Fibroblast of lung (primary cell): ENCODE measurements around the gene MTG2. TPM values are rescaled to one million over a fixed set of nuclear protein-coding genes. Genes with fewer than 3 reads are reported as not detected.

Experiments used
- DNase-seq, 2 donors: peaks; one replicate each; pipeline versions ENCODE4 v3.0.0 to v3.0.0-alpha.2; 2010; ENCODE audit warnings: low read depth in 2 of 2
- H2AFZ ChIP-seq: 2 replicates; pipeline ENCODE4 v1.5.1; 2012; ENCODE audit warnings: low read length, control low read depth, inconsistent platforms
- H3K27ac ChIP-seq: 2 replicates; pipeline ENCODE4 v1.5.1; 2011; ENCODE audit warnings: low read length, control low read depth; ENCODE audit not compliant: insufficient read depth
- H3K27me3 ChIP-seq: 2 replicates; pipeline ENCODE4 v1.5.1; 2011; ENCODE audit warnings: mild to moderate bottlenecking, low read length; ENCODE audit not compliant: control insufficient read depth, insufficient read depth
- H3K36me3 ChIP-seq: 2 replicates; pipeline ENCODE4 v1.5.1; 2011; ENCODE audit warnings: low read length; ENCODE audit not compliant: control insufficient read depth, insufficient read depth
- H3K4me1 ChIP-seq: 2 replicates; pipeline ENCODE4 v1.5.1; 2011; ENCODE audit warnings: low read length; ENCODE audit not compliant: control insufficient read depth, insufficient read depth; ENCODE audit errors: extremely low read depth
- H3K4me2 ChIP-seq: 2 replicates; pipeline ENCODE4 v1.5.1; 2011; ENCODE audit warnings: low read length, control low read depth; ENCODE audit not compliant: insufficient read depth; ENCODE audit errors: extremely low read depth
- H3K4me3 ChIP-seq, 4 experiments: fragments of 200-600 bp in 1 of 4; sonication (generic) in 1 of 4; replicated peaks in 1 of 4; 2 replicates each; pipeline ENCODE4 v1.5.1; 2011 to 2016; ENCODE audit warnings: low read length in 4 of 4, low read depth in 3 of 4, mild to moderate bottlenecking in 3 of 4, control low read depth in 2 of 4, inconsistent platforms in 1 of 4, mixed read lengths in 1 of 4; ENCODE audit not compliant: insufficient read depth in 1 of 4; ENCODE audit errors: control extremely low read depth in 1 of 4
- H3K79me2 ChIP-seq: 2 replicates; pipeline ENCODE4 v1.5.1; 2012; ENCODE audit warnings: mild to moderate bottlenecking, low read length, inconsistent platforms; ENCODE audit not compliant: control insufficient read depth, insufficient read depth
- H3K9ac ChIP-seq: 2 replicates; pipeline ENCODE4 v1.5.1; 2011; ENCODE audit warnings: mild to moderate bottlenecking, low read length, control low read depth; ENCODE audit not compliant: insufficient read depth
- H3K9me3 ChIP-seq: 2 replicates; pipeline ENCODE4 v1.5.1; 2012; ENCODE audit warnings: low read depth, low read length; ENCODE audit not compliant: control insufficient read depth, insufficient read depth
- H4K20me1 ChIP-seq: 2 replicates; pipeline ENCODE4 v1.5.1; 2011; ENCODE audit warnings: low read length; ENCODE audit not compliant: control insufficient read depth, insufficient read depth; ENCODE audit errors: extremely low read depth
- CTCF ChIP-seq, 2 donors: IDR thresholded peaks in 1 of 2; conservative IDR thresholded peaks in 1 of 2; 1 replicate in 1 of 2; 2 replicates in 1 of 2; pipeline ENCODE4 v1.5.1; 2011 to 2012; ENCODE audit warnings: low read length in 2 of 2, control low read depth in 1 of 2, inconsistent platforms in 1 of 2, low read depth in 1 of 2, mild to moderate bottlenecking in 1 of 2
- EZH2 ChIP-seq: IDR thresholded peaks from 2 replicates; pipeline ENCODE4 v1.5.1; 2012; ENCODE audit warnings: low read length, control low read depth, mild to moderate bottlenecking; ENCODE audit errors: missing control alignments
- polyA plus RNA-seq, 2 donors: library from polyadenylated mRNA; depleted of rRNA in 1 of 2; stranded (reverse) in 1 of 2; unstranded in 1 of 2; fragments of >200 nt; gene quantifications; 2 replicates each; pipeline ENCODE4 v1.2.1, GENCODE V29; 2011 to 2012; ENCODE audit warnings: missing spikeins in 1 of 2
- total RNA-seq: library from RNA; depleted of rRNA; stranded (reverse); fragments of >200 nt; gene quantifications from 2 replicates; pipeline ENCODE4 v1.2.1, GENCODE V29; 2014

Gene MTG2
- total and polyA plus RNA-seq, 2 donors (not counting 1 experiment from before 2014, with no cell fraction given): 16.5 to 17.5 TPM

GRCh38 chr20:62244644-62245108 lies 61.8 kb downstream of the MTG2 start:
- no peak overlapping the region for H3K4me2 ChIP-seq
- peaks cover 15% of the 10 kb centered on the region for H3K79me2 ChIP-seq

GRCh38 chr20:62245911-62246280 lies 63.1 kb downstream of the MTG2 start:
- H4K20me1 ChIP-seq: peaks cover 3% of the 10 kb centered on the region
- peaks cover 11% of the 10 kb centered on the region for H3K79me2 ChIP-seq
- H3K4me3 ChIP-seq: no peak overlapping the region

More at GRCh38 chr20:62244644-62245108, 61.8 kb downstream of the MTG2 start:
- H2AFZ ChIP-seq: no peak overlapping the region
- H3K27ac ChIP-seq: no peak overlapping the region
- H4K20me1 ChIP-seq: peaks cover 3% of the 10 kb centered on the region
- H3K36me3 ChIP-seq: peaks cover 2% of the 10 kb centered on the region
- DNase-seq: no peak
- TF ChIP-seq CTCF (conservative IDR thresholded peaks at IDR 0.05 in 1 of 2, IDR thresholded peaks at IDR 0.05 in 1 of 2; ENCODE audit: low read depth in 1 of 2, low read length in 2 of 2) (no peak), EZH2 (no peak)
- H3K27me3 ChIP-seq: no peaks in the 10 kb centered on the region
- no peak overlapping the region for H3K9ac ChIP-seq
- no peaks in the 10 kb centered on the region for H3K4me1 ChIP-seq
- H3K4me3 ChIP-seq: no peak overlapping the region
- no peaks in the 10 kb centered on the region for H3K9me3 ChIP-seq

DNA sequence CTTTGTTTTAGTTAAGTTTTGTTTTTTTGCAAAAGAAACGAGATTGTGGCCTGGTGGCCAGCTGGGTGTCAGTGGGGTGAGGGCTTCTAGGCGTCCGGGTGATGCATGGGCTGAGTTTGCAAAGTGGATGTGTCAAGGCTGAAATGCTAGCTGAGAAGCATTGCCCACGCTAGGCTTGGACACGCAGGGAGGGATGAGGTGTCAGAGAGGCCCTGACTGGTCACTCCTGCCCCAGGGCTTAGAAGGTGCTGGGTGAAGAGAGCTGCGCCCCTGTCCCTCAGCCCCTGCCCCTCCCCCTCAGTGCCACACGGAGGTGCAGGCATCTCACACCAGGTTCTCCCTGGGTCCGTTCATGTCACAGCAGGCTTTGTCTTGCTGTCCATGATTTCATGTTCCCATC lies 63.6 kb downstream of the MTG2 start:
- peaks cover 9% of the 10 kb centered on the region for H3K79me2 ChIP-seq
- no peak overlapping the region for H2AFZ ChIP-seq
- H3K27ac ChIP-seq: no peak overlapping the region
- no peak overlapping the region for H3K4me2 ChIP-seq
- DNase-seq: no peak
- H3K36me3 ChIP-seq: peaks cover 2% of the 10 kb centered on the region
- no peaks in the 10 kb centered on the region for H3K9me3 ChIP-seq
- H3K27me3 ChIP-seq: no peaks in the 10 kb centered on the region
- peaks cover 3% of the 10 kb centered on the region for H4K20me1 ChIP-seq
- no peak for TF ChIP-seq CTCF (conservative IDR thresholded peaks at IDR 0.05 in 1 of 2, IDR thresholded peaks at IDR 0.05 in 1 of 2; ENCODE audit: low read depth in 1 of 2, low read length in 2 of 2)
- TF ChIP-seq EZH2: no peak
- H3K4me3 ChIP-seq: no peak overlapping the region
- H3K9ac ChIP-seq: no peak overlapping the region
- no peaks in the 10 kb centered on the region for H3K4me1 ChIP-seq

More at GRCh38 chr20:62245911-62246280, 63.1 kb downstream of the MTG2 start:
- DNase-seq: no peak
- no peak overlapping the region for H3K9ac ChIP-seq
- no peaks in the 10 kb centered on the region for H3K4me1 ChIP-seq
- no peaks in the 10 kb centered on the region for H3K27me3 ChIP-seq
- H3K27ac ChIP-seq: no peak overlapping the region
- H3K9me3 ChIP-seq: no peaks in the 10 kb centered on the region
- no peak for TF ChIP-seq CTCF (conservative IDR thresholded peaks at IDR 0.05 in 1 of 2, IDR thresholded peaks at IDR 0.05 in 1 of 2; ENCODE audit: low read depth in 1 of 2, low read length in 2 of 2)
- no peak for TF ChIP-seq EZH2
- H3K4me2 ChIP-seq: no peak overlapping the region
- H2AFZ ChIP-seq: no peak overlapping the region
- peaks cover 2% of the 10 kb centered on the region for H3K36me3 ChIP-seq
